HepG2 (cell line): ENCODE measurements around the gene ZNF281. TPM values are rescaled to one million over a fixed set of nuclear protein-coding genes. Genes with fewer than 3 reads are reported as not detected.

ENCODE experiments used
- AGO2 ChIP-seq: fragments of 200-400 bp; formaldehyde crosslinking; optimal IDR thresholded peaks from 2 replicates; pipeline ENCODE3; 2017; ENCODE audit warnings: mild to moderate bottlenecking, low read depth, low read length, moderate library complexity
- ARNTL ChIP-seq: sonication (generic); formaldehyde crosslinking; IDR thresholded peaks from 2 replicates; pipeline ENCODE4 v1.4.0; 2020; ENCODE audit warnings: mild to moderate bottlenecking, missing genetic modification reagents
- CREB1 ChIP-seq, 2 experiments: fragments of 450-650 bp in 1 of 2; IDR thresholded peaks; 2 replicates each; pipeline ENCODE4 v1.6.1; 2016 to 2017; ENCODE audit warnings: control low read depth in 1 of 2, mild to moderate bottlenecking in 1 of 2, missing compliant biosample characterization in 1 of 2, missing genetic modification characterization in 1 of 2
- DBP ChIP-seq: sonication (generic); formaldehyde crosslinking; IDR thresholded peaks from 2 replicates; pipeline ENCODE4 v1.4.0; 2020; ENCODE audit warnings: missing genetic modification reagents; ENCODE audit errors: not compliant biosample characterization
- GATAD1 ChIP-seq: IDR thresholded peaks from 2 replicates; pipeline ENCODE4 v1.6.1; 2016; ENCODE audit warnings: missing genetic modification reagents, missing compliant biosample characterization
- HMG20B ChIP-seq: conservative IDR thresholded peaks from 2 replicates; pipeline ENCODE4 v1.6.1; 2016; ENCODE audit warnings: missing genetic modification reagents, missing compliant biosample characterization
- HOXD1 ChIP-seq: sonication (generic); formaldehyde crosslinking; IDR thresholded peaks from 2 replicates; pipeline ENCODE4 v1.5.0; 2020; ENCODE audit warnings: missing genetic modification reagents
- IRF9 ChIP-seq: sonication (generic); formaldehyde crosslinking; IDR thresholded peaks from 2 replicates; pipeline ENCODE4 v1.8.0; 2022; ENCODE audit warnings: missing genetic modification reagents, mild to moderate bottlenecking, borderline replicate concordance
- IRX3 ChIP-seq: sonication (generic); formaldehyde crosslinking; IDR thresholded peaks from 2 replicates; pipeline ENCODE4 v1.8.1; 2023; ENCODE audit warnings: mild to moderate bottlenecking, low read depth, missing genetic modification reagents, borderline replicate concordance
- KAT8 ChIP-seq: IDR thresholded peaks from 2 replicates; pipeline ENCODE4 v1.6.1; 2016; ENCODE audit warnings: missing genetic modification reagents, missing compliant biosample characterization
- KDM2A ChIP-seq: sonication (generic); formaldehyde crosslinking; IDR thresholded peaks from 2 replicates; pipeline ENCODE4 v1.4.0; 2020; ENCODE audit warnings: low read depth, missing genetic modification reagents, borderline replicate concordance
- MAX ChIP-seq: IDR thresholded peaks from 2 replicates; pipeline ENCODE4 v1.6.1; 2012; ENCODE audit warnings: inconsistent platforms
- MED13 ChIP-seq: sonication (generic); formaldehyde crosslinking; IDR thresholded peaks from 2 replicates; pipeline ENCODE4 v1.5.0; 2020; ENCODE audit warnings: missing genetic modification reagents
- PITX1 ChIP-seq: sonication (generic); formaldehyde crosslinking; IDR thresholded peaks from 2 replicates; pipeline ENCODE4 v1.5.1; 2020; ENCODE audit warnings: mild to moderate bottlenecking, missing genetic modification reagents
- SNAPC2 ChIP-seq: sonication (generic); formaldehyde crosslinking; IDR thresholded peaks from 2 replicates; pipeline ENCODE4 v1.8.1; 2022; ENCODE audit warnings: mild to moderate bottlenecking, missing genetic modification reagents
- SP4 ChIP-seq: sonication (generic); formaldehyde crosslinking; IDR thresholded peaks from 2 replicates; pipeline ENCODE4 v1.8.1; 2023; ENCODE audit warnings: mild to moderate bottlenecking, missing genetic modification reagents
- THAP11 ChIP-seq: IDR thresholded peaks from 2 replicates; pipeline ENCODE4 v1.6.1; 2016; ENCODE audit warnings: missing biosample characterization, missing genetic modification reagents
- YEATS2 ChIP-seq: sonication (generic); formaldehyde crosslinking; IDR thresholded peaks from 2 replicates; pipeline ENCODE4 v1.4.0; 2020; ENCODE audit warnings: missing genetic modification reagents, borderline replicate concordance
- ZFP37 ChIP-seq: sonication (generic); formaldehyde crosslinking; IDR thresholded peaks from 2 replicates; pipeline ENCODE4 v1.4.0; 2020; ENCODE audit warnings: missing genetic modification reagents, borderline replicate concordance
- ZNF10 ChIP-seq: sonication (generic); formaldehyde crosslinking; IDR thresholded peaks from 2 replicates; pipeline ENCODE4 v1.4.0; 2020; ENCODE audit warnings: mild to moderate bottlenecking, low read depth, missing genetic modification reagents, borderline replicate concordance
- ZNF232 ChIP-seq: sonication (generic); formaldehyde crosslinking; IDR thresholded peaks from 2 replicates; pipeline ENCODE4 v1.4.0; 2020; ENCODE audit warnings: missing genetic modification reagents, borderline replicate concordance
- ZNF557 ChIP-seq: sonication (generic); formaldehyde crosslinking; IDR thresholded peaks from 2 replicates; pipeline ENCODE4 v1.4.0; 2020; ENCODE audit warnings: missing genetic modification reagents
- ZNF614 ChIP-seq: IDR thresholded peaks from 2 replicates; pipeline ENCODE4 v1.6.1; 2018; ENCODE audit warnings: missing biosample characterization, missing genetic modification reagents, inconsistent platforms, borderline replicate concordance
- ZNF773 ChIP-seq: sonication (generic); formaldehyde crosslinking; IDR thresholded peaks from 2 replicates; pipeline ENCODE4 v1.4.0; 2020; ENCODE audit warnings: missing genetic modification reagents, borderline replicate concordance
- ZNF891 ChIP-seq: sonication (generic); formaldehyde crosslinking; IDR thresholded peaks from 2 replicates; pipeline ENCODE4 v1.5.0; 2020; ENCODE audit warnings: mild to moderate bottlenecking, missing genetic modification reagents
- ZXDC ChIP-seq: sonication (generic); formaldehyde crosslinking; IDR thresholded peaks from 2 replicates; pipeline ENCODE4 v1.5.0; 2020; ENCODE audit warnings: mild to moderate bottlenecking, missing genetic modification reagents
- polyA plus RNA-seq, 8 experiments: library from polyadenylated mRNA; depleted of rRNA in 3 of 8; stranded (reverse) in 7 of 8; unstranded in 1 of 8; fragments of >200 nt; fragmentation: Illumina TruSeq in 4 of 8; extraction: Trizol in 4 of 8; gene quantifications; 2 replicates each; pipeline versions ENCODE4 v1.2.1 to v1.2.3, GENCODE V29; 2011 to 2016; ENCODE audit warnings: low read depth in 4 of 8, missing spikeins in 1 of 8, mixed read lengths in 1 of 8; ENCODE audit not compliant: insufficient read depth in 1 of 8
- total RNA-seq, 5 experiments: library from RNA; depleted of rRNA; stranded (reverse); fragments of >200 nt; fragmentation: Illumina TruSeq; extraction: Trizol; gene quantifications; 2 replicates each; pipeline ENCODE4 v1.2.3, GENCODE V29; 2016; ENCODE audit warnings: low read depth in 1 of 5

Gene ZNF281
- total and polyA plus RNA-seq, 2 of the 13 experiments (the other 11 are each of a cell fraction or from before 2014, with no cell fraction given): 7.7 to 20.6 TPM

- TF ChIP-seq ZNF614 (peak; percentile 81), CREB1 (IDR thresholded peaks at IDR 0.05) (0 out of 2 replicates have a peak, but pooled peaks have one; percentile 21), CREB1 (CRISPR knock-in tag; IDR thresholded peaks at IDR 0.05) (peak; percentile 86), SP4 (CRISPR knock-in tag) (no peak), ZNF10 (CRISPR knock-in tag) (no peak), IRX3 (CRISPR knock-in tag) (no peak), YEATS2 (peak; percentile 24; the same call in 1 of the 2 replicates), HMG20B (CRISPR knock-in tag) (0 out of 2 replicates have a peak, but pooled peaks have one; percentile 40), ARNTL (CRISPR knock-in tag) (no peak), MED13 (peak; percentile 80; the same call in 1 of the 2 replicates), KAT8 (CRISPR knock-in tag) (peak; percentile 83), SNAPC2 (peak; percentile 44; the same call in 1 of the 2 replicates), GATAD1 (CRISPR knock-in tag) (0 out of 2 replicates have a peak, but pooled peaks have one; percentile 35), ZXDC (CRISPR knock-in tag) (no peak), HOXD1 (CRISPR knock-in tag) (no peak), KDM2A (CRISPR knock-in tag) (no peak), ZNF891 (CRISPR knock-in tag) (no peak), MAX (peak; percentile 47; the same call in 1 of the 2 replicates), THAP11 (peak; percentile 63; the same call in 1 of the 2 replicates), ZFP37 (CRISPR knock-in tag) (no peak), IRF9 (CRISPR knock-in tag) (no peak), AGO2 (no peak), ZNF232 (CRISPR knock-in tag) (no peak), DBP (CRISPR knock-in tag) (no peak), PITX1 (CRISPR knock-in tag) (peak; percentile 96), ZNF557 (CRISPR knock-in tag) (no peak), ZNF773 (no peak)
These were observed 37.5 kb downstream of the ZNF281 start (continued) for GRCh38 chr1:200372095-200372884.
